Activated T-cell treated with anti-CD3 and anti-CD28 coated beads, Interleukin-2, amount 50 U/mL, for 24 hours (primary cell): ENCODE data around the gene MNAT1.

ENCODE experiments used
- DNase-seq: peaks from one replicate; pipeline ENCODE4 v3.0.0-alpha.2; 2020
- H3K27ac Mint-ChIP-seq: 2 replicates; pipeline ENCODE4 v1.8.0; 2020; ENCODE audit warnings: mild to moderate bottlenecking, mixed read lengths
- H3K27me3 Mint-ChIP-seq: 2 replicates; pipeline ENCODE4 v1.8.0; 2020; ENCODE audit warnings: mixed read lengths
- H3K36me3 Mint-ChIP-seq: 2 replicates; pipeline ENCODE4 v1.8.0; 2020; ENCODE audit warnings: low read depth, mixed read lengths
- H3K4me1 Mint-ChIP-seq: 2 replicates; pipeline ENCODE4 v1.8.0; 2020; ENCODE audit warnings: low read depth, mixed read lengths
- H3K4me3 Mint-ChIP-seq: 2 replicates; pipeline ENCODE4 v1.8.0; 2020; ENCODE audit warnings: mild to moderate bottlenecking, moderate library complexity, mixed read lengths
- H3K9me3 Mint-ChIP-seq: 2 replicates; pipeline ENCODE4 v1.8.0; 2020; ENCODE audit warnings: mixed read lengths

The MNAT1 gene

DNA sequence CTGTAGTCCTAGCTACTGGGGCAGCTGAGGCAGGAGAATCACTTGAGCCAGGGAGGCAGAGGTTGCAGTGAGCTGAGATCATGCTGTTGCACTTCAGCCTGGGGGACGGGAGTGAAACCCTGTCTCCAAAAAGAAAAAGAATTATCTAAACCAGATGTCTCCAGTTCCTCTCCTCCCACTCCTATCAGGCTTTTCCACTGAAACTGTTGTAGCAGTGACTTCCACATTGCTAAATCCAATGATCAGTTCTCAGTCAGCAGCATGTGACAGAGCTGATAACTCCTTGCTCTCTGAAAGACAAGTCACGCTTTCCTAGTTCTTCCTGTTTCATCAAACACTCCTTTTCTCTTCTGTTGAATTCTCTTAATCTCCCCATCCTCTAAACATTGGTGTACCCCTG is 255.0 kb downstream of the MNAT1 start:
- no peak for DNase-seq
- Mint-ChIP-seq H3K4me3 (no peak overlapping the region), H3K4me1 (peaks cover 4% of the 10 kb centered on the region)

GRCh38 chr14:60998617-60999016 is 264.1 kb downstream of the MNAT1 start:
- no peaks in the 10 kb centered on the region for H3K27me3 Mint-ChIP-seq
- H3K4me1 Mint-ChIP-seq: no peaks in the 10 kb centered on the region
- peaks cover 36% of the 10 kb centered on the region for H3K36me3 Mint-ChIP-seq
- H3K27ac Mint-ChIP-seq: no peak overlapping the region
- DNase-seq: no peak
- H3K9me3 Mint-ChIP-seq: peaks cover 3% of the 10 kb centered on the region
- H3K4me3 Mint-ChIP-seq: no peak overlapping the region

More for the DNA sequence above, 255.0 kb downstream of the MNAT1 start:
- Mint-ChIP-seq H3K9me3 (no peaks in the 10 kb centered on the region), H3K27me3 (no peaks in the 10 kb centered on the region), H3K36me3 (peaks cover 42% of the 10 kb centered on the region), H3K27ac (no peak overlapping the region)

GRCh38 chr14:60999536-60999935 is 265.0 kb downstream of the MNAT1 start:
- H3K27ac Mint-ChIP-seq: no peak overlapping the region
- H3K4me3 Mint-ChIP-seq: no peak overlapping the region
- peaks cover 34% of the 10 kb centered on the region for H3K36me3 Mint-ChIP-seq

DNA sequence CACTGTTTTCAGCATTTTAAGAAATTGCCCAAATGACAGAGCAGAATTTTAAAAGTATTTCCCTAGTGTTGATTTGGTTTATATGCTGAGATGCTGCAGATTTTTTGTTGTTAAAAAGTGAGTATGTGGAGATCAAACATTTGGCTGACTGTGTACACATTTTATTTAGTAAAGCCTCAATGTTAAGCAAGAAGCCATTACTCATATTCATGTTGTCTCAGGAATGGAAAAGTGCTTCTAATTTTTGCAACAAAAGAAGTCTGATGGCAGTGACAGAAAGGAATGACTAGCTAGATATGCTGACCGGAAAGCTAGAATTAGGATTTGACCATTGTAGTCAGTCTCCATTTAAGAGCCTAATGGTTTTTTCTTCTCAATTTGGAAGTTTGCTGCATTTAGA is 269.0 kb downstream of the MNAT1 start:
- Mint-ChIP-seq H3K27me3 (no peaks in the 10 kb centered on the region), H3K36me3 (peaks cover 23% of the 10 kb centered on the region), H3K4me1 (no peaks in the 10 kb centered on the region), H3K9me3 (peaks cover 3% of the 10 kb centered on the region), H3K27ac (no peak overlapping the region), H3K4me3 (no peak overlapping the region)
- no peak for DNase-seq

More at GRCh38 chr14:60999536-60999935, 265.0 kb downstream of the MNAT1 start:
- H3K4me1 Mint-ChIP-seq: no peaks in the 10 kb centered on the region
- H3K27me3 Mint-ChIP-seq: no peaks in the 10 kb centered on the region
- peaks cover 3% of the 10 kb centered on the region for H3K9me3 Mint-ChIP-seq
- DNase-seq: no peak

DNA sequence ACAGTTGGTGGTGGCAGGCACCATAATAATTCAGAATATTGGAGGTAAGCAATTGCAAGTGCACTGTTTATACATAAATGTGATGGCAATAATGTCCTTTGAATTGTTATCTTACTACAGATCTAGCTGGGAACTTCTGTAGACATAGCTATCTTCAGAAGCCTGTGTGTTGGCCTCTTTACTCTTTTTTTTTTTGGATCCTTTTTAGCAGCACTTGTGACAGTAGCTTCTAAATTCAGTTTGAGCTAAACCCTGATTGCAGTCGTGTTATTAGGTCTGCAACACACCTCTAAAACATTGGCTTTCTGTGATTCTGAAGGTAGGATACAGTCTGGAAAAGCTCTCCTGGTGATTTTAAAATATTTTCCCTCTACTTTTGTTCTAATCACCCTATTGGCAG is 285.0 kb downstream of the MNAT1 start:
- no peaks in the 10 kb centered on the region for H3K36me3 Mint-ChIP-seq

More for the DNA sequence above, 285.0 kb downstream of the MNAT1 start:
- Mint-ChIP-seq H3K9me3 (no peaks in the 10 kb centered on the region), H3K4me3 (no peak overlapping the region), H3K27ac (no peak overlapping the region), H3K4me1 (no peaks in the 10 kb centered on the region), H3K27me3 (no peaks in the 10 kb centered on the region)
- no peak for DNase-seq
